GM19193 (cell line): Measurements from ENCODE around the gene TBCD.

Experiments used
- POLR2A ChIP-seq: IDR thresholded peaks from 4 replicates; pipeline ENCODE4 v1.6.1; 2011; ENCODE audit not compliant: insufficient read depth, insufficient read length; ENCODE audit errors: extremely low read depth

TBCD gene

DNA sequence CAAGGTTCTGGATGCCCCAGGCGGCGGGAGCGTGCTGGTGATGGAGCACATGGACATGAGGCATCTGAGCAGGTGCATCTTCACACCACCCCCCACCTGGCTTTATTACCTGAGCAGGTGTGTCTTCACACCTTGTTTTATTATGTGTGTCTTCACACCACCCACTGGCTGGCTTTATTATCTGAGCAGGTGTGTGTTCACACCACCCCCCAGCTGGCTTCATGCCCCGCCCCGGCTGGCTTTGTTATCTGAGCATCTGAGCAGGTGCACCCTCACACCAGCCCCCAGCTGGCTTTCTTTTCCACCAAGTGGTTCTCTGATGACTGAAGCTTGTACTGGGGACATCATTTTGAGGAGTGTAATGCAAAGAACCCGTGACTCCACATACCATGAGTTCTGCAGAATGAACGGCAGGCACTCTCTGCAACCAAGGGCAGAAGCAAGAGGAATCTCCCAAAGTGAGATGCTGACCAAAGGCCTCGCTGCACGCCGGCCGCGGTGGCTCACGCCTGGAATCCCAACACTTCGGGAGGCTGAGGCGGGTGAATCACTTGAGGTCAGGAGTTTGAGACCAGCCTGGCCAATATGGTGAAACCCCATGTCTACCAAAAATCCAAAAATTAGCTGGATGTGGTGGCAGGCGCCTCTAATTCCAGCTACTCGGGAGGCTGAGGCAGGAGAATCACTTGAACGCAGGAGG is 32.7 kb upstream of the TBCD start:
- no peak for TF ChIP-seq POLR2A

DNA sequence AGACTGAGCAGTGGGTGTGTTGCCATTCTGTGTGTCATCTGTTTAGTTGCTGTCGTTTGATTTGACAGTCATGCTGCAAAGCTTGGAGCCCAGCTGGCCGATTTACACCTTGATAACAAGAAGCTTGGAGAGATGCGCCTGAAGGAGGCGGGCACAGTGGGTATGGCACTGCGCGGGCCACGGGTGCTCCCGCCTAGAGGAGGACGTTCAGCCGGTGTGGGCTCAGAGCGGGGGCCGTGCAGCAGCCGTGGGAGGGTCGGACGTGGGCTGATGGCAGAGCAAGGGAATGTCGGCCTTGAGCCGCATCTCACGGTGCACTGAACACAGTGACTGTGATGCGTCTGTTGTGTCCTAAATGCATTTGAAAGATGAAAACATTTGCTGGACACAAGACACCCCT is 31.7 kb upstream of the TBCD start:
- TF ChIP-seq POLR2A = no peak

DNA sequence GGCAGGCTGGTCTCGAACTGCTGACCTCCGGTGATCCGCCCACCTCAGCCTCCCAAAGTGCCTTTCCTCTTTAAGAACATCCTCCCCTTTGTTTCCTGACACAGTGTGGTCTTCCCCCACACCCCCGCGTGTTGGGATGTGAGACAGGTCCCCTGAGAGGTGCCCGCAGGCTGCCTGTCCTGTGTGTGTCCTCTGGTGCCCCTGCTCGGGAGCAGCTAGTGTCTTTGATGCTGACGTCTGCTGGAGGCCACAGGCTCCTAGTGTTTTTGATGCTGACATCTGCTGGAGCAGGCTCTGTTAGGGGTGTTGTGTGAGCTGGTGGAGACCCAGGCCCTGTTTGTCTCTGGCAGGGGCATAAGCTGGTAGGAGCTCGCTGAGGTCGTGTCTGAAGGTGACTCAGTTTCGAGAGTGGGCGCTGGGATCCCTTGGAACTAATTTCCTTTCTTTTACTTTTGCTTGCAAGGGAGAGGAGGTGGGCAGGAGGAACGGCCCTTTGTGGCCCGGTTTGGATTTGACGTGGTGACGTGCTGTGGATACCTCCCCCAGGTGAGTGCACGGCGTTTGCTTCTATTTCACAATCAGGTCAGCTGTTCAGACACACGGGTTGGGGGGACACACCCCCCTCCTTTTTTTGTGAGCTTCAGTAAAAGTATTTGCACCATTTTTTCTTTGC is 29.4 kb upstream of the TBCD start:
- no peak for TF ChIP-seq POLR2A

DNA sequence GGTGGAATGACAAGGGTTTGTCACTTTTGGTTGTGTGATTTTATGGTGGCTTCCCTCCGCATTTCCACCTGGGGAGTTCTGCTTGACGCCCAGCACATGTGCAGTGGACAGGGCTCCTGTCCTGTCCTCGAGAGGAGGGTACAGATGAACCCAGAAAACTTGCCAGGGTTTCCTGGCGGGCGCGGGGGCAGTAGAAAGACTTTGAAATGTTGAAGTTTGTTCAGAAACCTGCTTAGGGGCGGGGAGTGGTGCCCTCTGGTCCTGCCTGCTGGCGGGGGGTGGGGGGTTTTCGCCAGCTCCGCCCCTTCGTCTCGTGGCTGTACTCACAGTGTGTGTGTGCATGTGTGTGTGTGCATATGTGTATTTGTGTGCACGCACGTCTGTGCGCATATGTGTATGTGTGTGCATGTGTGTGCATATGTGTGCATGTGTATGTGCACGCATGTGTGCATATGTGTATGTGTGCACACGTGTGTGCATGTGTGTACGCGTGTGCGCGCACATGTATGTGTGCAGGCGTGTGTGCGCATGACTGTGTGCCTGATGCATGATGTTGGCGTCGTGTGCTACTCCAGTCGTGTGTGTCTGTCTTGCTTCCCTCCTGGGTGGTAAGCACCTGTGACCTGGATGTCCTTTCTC is 28.6 kb upstream of the TBCD start:
- TF ChIP-seq POLR2A = no peak

DNA sequence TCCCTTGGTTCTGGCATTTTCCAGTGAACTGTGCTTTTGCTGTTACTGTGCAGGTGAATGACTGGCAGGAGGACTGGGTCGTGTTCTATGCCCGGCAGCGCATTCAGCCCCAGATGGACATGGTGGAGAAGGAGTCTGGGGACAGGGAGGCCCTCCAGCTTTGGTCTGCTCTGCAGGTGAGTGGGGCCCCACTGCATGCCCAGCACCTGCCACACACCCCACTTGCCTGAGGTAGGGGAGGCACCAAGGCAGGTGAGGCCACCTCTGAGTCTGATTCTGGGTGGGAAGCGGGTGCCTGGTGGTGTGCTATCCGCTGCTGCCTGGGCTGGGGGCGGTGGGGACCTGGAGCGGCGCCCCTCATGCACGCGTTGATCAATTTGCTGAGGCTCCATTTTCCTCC is 25.4 kb upstream of the TBCD start:
- no peak for TF ChIP-seq POLR2A

DNA sequence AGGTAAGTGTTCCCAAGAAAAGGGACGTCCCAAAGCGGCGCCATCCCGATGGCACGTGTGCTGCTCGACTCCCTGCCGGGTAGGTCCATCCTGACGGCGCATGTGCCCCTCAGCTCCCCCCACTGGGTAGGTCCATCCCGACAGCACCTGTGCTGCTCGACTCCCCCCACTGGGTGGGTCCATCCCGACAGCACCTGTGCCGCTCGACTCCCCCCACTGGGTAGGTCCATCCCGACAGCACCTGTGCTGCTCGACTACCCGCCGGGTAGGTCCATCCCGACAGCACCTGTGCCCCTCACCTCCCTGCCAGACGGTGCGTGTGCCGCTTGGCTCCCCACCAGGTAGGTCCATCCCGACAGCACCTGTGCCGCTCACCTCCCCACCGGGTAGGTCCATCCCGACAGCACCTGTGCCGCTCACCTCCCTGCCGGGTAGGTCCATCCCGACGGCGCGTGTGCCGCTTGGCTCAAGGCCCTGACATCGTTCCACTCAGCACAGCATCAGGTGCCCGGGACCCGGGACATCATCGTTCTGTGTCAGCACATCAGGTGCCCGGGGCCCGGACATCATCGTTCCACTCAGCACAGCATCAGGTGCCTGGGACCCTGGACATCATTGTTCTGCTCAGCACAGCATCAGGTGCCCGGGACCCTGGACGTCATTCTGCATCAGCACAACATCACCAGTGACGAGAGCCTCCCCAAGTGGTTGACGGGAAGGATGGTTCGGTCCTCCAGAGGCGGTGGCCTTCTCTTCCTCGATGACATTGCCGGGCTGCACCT is 22.2 kb upstream of the TBCD start:
- TF ChIP-seq POLR2A = no peak

DNA sequence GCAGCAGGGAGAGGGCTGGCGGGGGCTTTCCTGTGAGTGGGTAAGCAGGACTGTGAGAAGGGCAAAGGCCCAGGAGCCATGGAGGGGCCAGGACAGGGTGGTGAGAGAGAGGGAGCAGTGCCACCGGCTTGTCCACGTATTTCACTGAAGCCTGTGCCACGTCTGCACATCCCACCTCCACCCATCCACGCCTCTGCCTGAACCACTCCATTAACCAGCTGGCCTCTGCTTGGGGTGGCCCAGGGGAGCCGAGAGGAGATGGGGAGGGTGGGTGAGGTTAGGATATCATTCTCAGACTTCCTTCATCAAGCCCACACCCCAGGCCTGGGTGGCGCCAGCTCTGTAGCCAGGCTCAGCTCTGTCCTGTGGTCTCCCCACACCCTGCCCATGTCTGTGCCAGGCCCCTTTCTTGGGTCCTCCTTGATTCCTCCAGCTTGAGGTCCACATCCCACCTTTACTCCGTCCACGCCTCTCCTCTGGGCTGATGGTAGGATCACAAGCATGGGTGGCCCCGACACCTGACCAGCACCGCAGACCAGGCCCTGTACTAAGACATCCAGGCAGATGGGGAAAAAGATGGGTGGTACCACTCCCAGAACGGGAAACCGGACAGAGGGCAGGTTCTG is 19.6 kb upstream of the TBCD start:
- TF ChIP-seq POLR2A = no peak

DNA sequence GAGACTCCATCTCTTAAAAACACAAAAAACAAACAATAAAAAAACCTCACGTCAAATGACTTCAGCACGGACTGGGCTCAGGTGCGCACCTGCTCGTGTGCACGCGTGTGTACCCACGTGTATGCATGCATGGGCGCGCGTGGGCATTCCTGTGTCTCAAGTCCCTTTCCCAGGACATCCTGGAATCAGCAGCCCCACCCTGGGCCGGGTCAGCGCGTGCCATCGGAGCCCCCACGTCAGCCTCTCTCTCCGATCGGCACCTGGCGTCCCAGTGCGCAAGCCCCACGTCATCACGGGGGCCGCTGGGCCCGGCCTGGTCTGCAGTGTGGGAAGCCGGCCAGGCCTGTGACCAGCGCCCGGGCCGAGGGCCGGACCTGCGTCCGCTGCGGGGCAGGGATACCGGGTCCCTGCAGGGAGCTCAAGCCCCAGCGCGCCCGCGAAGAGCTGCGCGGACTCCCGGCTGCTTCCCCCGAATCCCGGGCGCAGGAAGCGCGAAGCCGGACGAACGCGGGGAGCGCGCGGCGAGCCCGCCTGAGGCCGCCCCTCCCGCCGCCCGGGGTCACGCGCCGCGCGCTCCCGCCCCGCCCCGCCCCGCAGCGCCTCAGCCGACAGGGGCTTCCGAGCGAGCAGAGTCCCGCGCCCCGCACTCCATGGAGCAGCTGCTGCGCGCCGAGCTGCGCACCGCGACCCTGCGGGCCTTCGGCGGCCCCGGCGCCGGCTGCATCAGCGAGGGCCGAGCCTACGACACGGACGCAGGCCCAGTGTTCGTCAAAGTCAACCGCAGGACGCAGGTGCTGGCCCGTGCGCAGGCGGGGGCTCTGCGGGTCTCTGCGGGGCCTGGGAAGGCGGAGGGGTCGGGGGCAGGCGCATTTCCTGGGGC is 16.6 kb upstream of the TBCD start, which contains the start of gene FN3K:
Gene FN3K (plus strand): TSS at position 629 of the 880 bp plus-strand sequence. CDS start 22 bp downstream, at position 651.
- TF ChIP-seq POLR2A = no peak

DNA sequence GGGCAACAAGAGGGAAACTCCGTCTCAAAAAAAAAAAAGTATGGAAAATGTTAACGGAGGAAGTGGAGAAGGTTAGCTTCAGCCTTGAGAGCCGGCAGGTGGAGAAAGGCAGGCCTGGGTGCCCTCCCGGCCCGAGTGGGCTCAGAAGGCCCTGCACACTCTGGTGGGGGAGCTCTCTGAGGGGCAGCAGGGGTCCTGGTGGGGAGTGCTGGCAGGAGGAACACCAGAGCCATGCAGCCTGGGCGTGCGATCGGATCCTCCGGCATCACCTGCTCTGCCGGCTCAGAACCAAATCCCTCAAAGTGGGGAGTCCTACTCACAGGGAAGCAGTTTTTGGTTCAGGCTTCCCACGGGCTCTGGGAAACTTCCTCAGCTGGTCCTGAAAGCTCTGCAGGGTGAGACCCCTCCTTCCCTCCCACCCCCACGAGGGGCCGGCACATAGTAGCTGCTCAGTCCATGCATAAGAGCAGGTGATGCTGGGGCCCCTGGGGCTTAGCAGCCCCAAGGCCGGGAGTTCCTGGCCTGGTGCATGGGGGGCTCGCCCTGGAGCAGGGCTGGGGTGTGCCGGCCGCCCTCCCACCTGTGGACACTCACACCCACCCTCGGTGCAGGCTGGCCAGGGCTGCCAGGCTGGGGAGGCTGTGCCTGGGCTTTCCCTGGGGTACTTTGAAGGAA is 15.2 kb upstream of the TBCD start:
- no peak for TF ChIP-seq POLR2A

DNA sequence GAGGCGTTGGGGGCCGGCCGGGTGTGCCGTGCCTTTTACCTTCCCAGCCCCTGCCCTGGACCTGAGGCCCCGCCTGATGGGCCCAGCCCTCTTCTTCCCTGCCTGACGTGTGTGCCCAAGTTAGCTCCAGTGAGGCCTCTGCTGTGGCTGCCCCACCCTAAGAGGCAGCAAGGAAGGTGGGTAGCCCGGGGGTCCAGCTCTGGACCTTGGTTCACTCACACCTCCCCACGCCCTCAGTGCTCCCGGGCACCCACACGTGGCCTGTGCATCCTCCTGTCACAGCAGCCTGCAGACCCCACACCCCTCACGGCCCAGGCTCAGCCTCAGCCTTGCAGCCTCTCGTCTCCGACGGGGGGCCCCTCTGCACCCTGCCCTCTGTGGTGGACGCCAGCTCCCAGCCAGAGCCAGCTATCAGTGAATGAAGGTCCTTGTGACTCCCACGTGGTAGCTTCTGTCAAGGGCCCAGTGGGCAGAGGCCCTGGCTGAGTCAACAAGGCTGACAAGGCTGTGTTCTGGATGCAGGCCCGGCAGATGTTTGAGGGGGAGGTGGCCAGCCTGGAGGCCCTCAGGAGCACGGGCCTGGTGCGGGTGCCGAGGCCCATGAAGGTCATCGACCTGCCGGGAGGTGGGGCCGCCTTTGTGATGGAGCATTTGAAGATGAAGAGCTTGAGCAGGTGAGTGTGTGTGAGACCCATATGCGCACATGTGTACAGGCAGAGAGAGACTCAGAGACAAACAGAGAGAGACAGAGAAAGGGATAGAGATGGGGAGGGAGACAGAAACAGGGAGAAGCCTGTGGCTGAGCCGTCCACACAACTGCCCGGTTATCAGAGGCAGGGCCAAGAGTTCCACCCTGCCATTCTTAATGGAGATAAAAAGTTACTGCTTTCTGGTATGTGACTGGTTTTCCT is 13.6 kb upstream of the TBCD start:
- no peak for TF ChIP-seq POLR2A

DNA sequence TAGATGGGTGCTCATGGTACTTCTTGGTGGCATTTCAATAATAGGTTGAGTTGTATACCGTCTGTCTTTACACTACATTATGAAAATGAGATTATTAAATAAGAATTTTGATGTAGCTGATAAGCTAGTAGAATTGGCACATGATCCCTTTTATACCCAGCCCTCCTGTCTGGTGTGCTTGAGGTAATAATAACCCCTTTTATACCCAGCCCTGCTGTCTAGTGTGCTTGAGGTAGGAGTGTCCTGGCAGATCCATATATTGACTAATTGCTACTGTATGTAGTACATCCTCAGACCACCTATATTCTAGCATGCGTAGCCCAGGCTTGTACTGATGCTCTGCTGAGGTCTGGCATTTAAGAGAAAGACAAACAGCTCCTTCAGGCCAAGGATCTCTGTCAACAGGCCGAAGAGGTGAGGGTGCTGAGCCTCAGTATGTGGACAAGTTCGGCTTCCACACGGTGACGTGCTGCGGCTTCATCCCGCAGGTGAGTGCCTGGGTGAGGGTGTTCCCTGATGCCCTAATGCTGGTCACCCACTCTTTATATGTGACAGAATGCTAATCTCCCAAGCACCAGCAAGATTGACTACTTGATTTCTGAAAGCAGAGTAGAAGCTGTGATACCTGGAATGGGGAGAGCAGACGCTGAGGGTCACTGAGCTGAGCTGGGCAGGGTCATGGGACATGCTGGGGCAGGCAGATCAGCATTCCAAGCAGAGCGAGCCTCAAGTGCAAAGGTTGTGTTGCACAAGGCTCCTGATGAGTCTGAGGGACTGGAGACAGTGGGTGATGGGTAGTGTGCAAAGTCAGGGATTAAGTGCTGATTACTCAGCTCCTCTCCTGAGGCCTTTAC is 10.7 kb upstream of the TBCD start:
- TF ChIP-seq POLR2A = no peak
